Mesenchymal stem cell (in vitro differentiated cells and primary cell): Measurements from ENCODE around the gene BAIAP3.

Experiments
- DNase-seq: peaks from one replicate; pipeline ENCODE4 v3.0.0-alpha.2; 2013
- H2AFZ ChIP-seq: one replicate; pipeline ENCODE4 v1.6.1; 2013; ENCODE audit warnings: low read depth, mild to moderate bottlenecking, control low read depth, inconsistent platforms, low read length, moderate library complexity
- H2AK5ac ChIP-seq: 2 replicates; pipeline ENCODE4 v1.6.1; 2013; ENCODE audit warnings: low read length, moderate library complexity, mild to moderate bottlenecking, inconsistent platforms; ENCODE audit not compliant: severe bottlenecking
- H2BK120ac ChIP-seq: one replicate; pipeline ENCODE4 v1.6.1; 2013; ENCODE audit warnings: low read depth, mild to moderate bottlenecking, inconsistent platforms, low read length, moderate library complexity
- H2BK12ac ChIP-seq, 2 experiments: one replicate each; pipeline ENCODE4 v1.6.1; 2013; ENCODE audit warnings: inconsistent platforms in 2 of 2, low read length in 2 of 2, mild to moderate bottlenecking in 2 of 2, moderate library complexity in 2 of 2, control low read depth in 1 of 2
- H2BK15ac ChIP-seq: one replicate; pipeline ENCODE4 v1.6.1; 2013; ENCODE audit warnings: mild to moderate bottlenecking, low read depth, inconsistent platforms; ENCODE audit not compliant: poor library complexity, severe bottlenecking
- H2BK5ac ChIP-seq: 2 replicates; pipeline ENCODE4 v1.6.1; 2013; ENCODE audit warnings: low read depth, mild to moderate bottlenecking, low read length, control low read depth, inconsistent platforms; ENCODE audit not compliant: poor library complexity, severe bottlenecking
- H3K14ac ChIP-seq, 2 experiments: one replicate each; pipeline ENCODE4 v1.6.1; 2013; ENCODE audit warnings: inconsistent platforms in 2 of 2, low read length in 2 of 2, control low read depth in 1 of 2, mild to moderate bottlenecking in 1 of 2, moderate library complexity in 1 of 2
- H3K18ac ChIP-seq, 2 experiments: one replicate each; pipeline ENCODE4 v1.6.1; 2013; ENCODE audit warnings: inconsistent platforms in 2 of 2, low read length in 2 of 2, control low read depth in 1 of 2, low read depth in 1 of 2, mild to moderate bottlenecking in 1 of 2
- H3K23ac ChIP-seq, 2 experiments: one replicate each; pipeline ENCODE4 v1.6.1; 2013; ENCODE audit warnings: inconsistent platforms in 2 of 2, low read length in 2 of 2, mild to moderate bottlenecking in 2 of 2, moderate library complexity in 2 of 2, control low read depth in 1 of 2
- H3K27ac ChIP-seq: 2 replicates; pipeline ENCODE4 v1.5.1; 2013; ENCODE audit warnings: mild to moderate bottlenecking, moderate library complexity, low read length, control low read depth, inconsistent platforms; ENCODE audit not compliant: poor library complexity, severe bottlenecking
- H3K27me3 ChIP-seq, 2 experiments: 2 replicates each; pipeline versions ENCODE4 v1.6.1 to v1.7.0; 2013; ENCODE audit warnings: low read length in 2 of 2, mild to moderate bottlenecking in 2 of 2, moderate library complexity in 2 of 2, control low read depth in 1 of 2, inconsistent platforms in 1 of 2; ENCODE audit not compliant: control insufficient read depth in 1 of 2, insufficient read depth in 1 of 2
- H3K36me3 ChIP-seq, 2 experiments: 2 replicates each; pipeline versions ENCODE4 v1.6.1 to v1.7.0; 2013; ENCODE audit warnings: low read length in 2 of 2, control low read depth in 1 of 2, inconsistent platforms in 1 of 2, low read depth in 1 of 2, mild to moderate bottlenecking in 1 of 2; ENCODE audit not compliant: insufficient read depth in 2 of 2, control insufficient read depth in 1 of 2
- H3K4ac ChIP-seq, 2 experiments: one replicate each; pipeline ENCODE4 v1.6.1; 2013; ENCODE audit warnings: inconsistent platforms in 2 of 2, low read length in 2 of 2, mild to moderate bottlenecking in 2 of 2, moderate library complexity in 2 of 2, control low read depth in 1 of 2, low read depth in 1 of 2
- H3K4me1 ChIP-seq: 2 replicates; pipeline ENCODE4 v1.6.1; 2013; ENCODE audit warnings: low read depth, low read length, control low read depth; ENCODE audit not compliant: control insufficient read depth, insufficient read depth
- H3K4me2 ChIP-seq: 2 replicates; pipeline ENCODE4 v1.6.1; 2013; ENCODE audit warnings: low read length, mild to moderate bottlenecking, inconsistent platforms; ENCODE audit not compliant: poor library complexity, severe bottlenecking
- H3K4me3 ChIP-seq, 2 experiments: 2 replicates each; pipeline versions ENCODE4 v1.5.1 to v1.7.0; 2013; ENCODE audit warnings: low read length in 2 of 2, mild to moderate bottlenecking in 2 of 2, control low read depth in 1 of 2, low read depth in 1 of 2; ENCODE audit not compliant: insufficient read depth in 1 of 2
- H3K79me1 ChIP-seq: replicated peaks from 2 replicates; pipeline ENCODE4 v1.6.1; 2013; ENCODE audit warnings: mild to moderate bottlenecking, control low read depth, low read length, inconsistent platforms; ENCODE audit not compliant: poor library complexity, severe bottlenecking
- H3K9ac ChIP-seq: 2 replicates; pipeline ENCODE4 v1.7.0; 2013; ENCODE audit warnings: mild to moderate bottlenecking, low read length, moderate library complexity
- H3K9me3 ChIP-seq: 2 replicates; pipeline ENCODE4 v1.7.0; 2013; ENCODE audit warnings: mild to moderate bottlenecking, low read length; ENCODE audit not compliant: control insufficient read depth
- H4K8ac ChIP-seq: one replicate; pipeline ENCODE4 v1.6.1; 2013; ENCODE audit warnings: inconsistent platforms, mild to moderate bottlenecking, low read length, moderate library complexity
- H4K91ac ChIP-seq: one replicate; pipeline ENCODE4 v1.6.1; 2013; ENCODE audit warnings: mild to moderate bottlenecking, low read length, inconsistent platforms
- WGBS: methylation state at CpG from one replicate; pipeline ENCODE4 v1.1.7; 2013; ENCODE audit warnings: mixed read lengths; 5-methylcytosine and 5-hydroxymethylcytosine counted together

BAIAP3 gene

GRCh38 chr16:1379304-1380076 lies 46.0 kb downstream of the BAIAP3 start:
- peak overlapping the region in 1 of 2 experiments; percentile 67 for H3K14ac ChIP-seq
- H4K8ac ChIP-seq: peak overlapping the region; percentile 42
- H3K4me3 ChIP-seq: peak overlapping the region; percentile 66 to 70
- peak overlapping the region; percentile 87 to 89 for H3K18ac ChIP-seq
- H2AK5ac ChIP-seq: no peak overlapping the region
- no peaks in the 10 kb centered on the region for H3K27me3 ChIP-seq
- H3K79me1 ChIP-seq: peaks cover 15% of the 10 kb centered on the region
- peak overlapping the region; percentile 79 for H3K9ac ChIP-seq
- peak overlapping the region; percentile 90 for H2BK120ac ChIP-seq
- H3K23ac ChIP-seq: peak overlapping the region in 1 of 2 experiments; percentile 78
- no peak overlapping the region for H3K27ac ChIP-seq
- H4K91ac ChIP-seq: peak overlapping the region; percentile 85
- peak; percentile 50 for DNase-seq
- peaks cover 37% of the 10 kb centered on the region for H3K4me1 ChIP-seq
- H3K36me3 ChIP-seq: peaks cover 15 to 52% of the 10 kb centered on the region in 2 experiments
- H2BK12ac ChIP-seq: peak overlapping the region in 1 of 2 experiments; percentile 60
- H2BK5ac ChIP-seq: no peak overlapping the region
- no peak overlapping the region for H2AFZ ChIP-seq
- WGBS: 2% methylated on average over 56 of the region's 95 CpGs
- peak overlapping the region; percentile 65 to 67 for H3K4ac ChIP-seq
- H3K9me3 ChIP-seq: no peaks in the 10 kb centered on the region
- H3K4me2 ChIP-seq: peak overlapping the region; percentile 97
- peak overlapping the region; percentile 89 for H2BK15ac ChIP-seq

DNA sequence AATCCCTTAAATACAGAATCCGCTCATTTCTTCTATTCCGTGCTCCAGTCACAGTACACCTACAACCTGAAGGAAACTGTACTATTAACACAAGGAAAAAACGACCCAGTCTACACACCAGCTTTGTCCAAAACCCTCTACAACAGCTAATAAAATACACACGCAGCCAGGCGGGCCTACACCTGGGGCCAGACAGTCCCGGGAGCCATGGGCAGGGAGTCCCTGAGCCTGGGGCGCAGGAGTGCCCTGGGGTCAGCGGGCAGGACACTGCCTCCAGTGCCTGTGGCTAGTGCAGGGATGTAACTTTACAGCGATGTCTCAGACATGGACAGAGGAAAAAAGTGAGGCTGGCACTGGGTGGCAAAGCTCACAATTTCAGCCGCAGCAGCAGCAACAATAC lies 46.8 kb downstream of the BAIAP3 start:
- Histone ChIP-seq H3K36me3 (peaks cover 19 to 52% of the 10 kb centered on the region in 2 experiments), H2AK5ac (no peak overlapping the region), H3K4me1 (peaks cover 30% of the 10 kb centered on the region), H3K4me2 (no peak overlapping the region), H2AFZ (no peak overlapping the region), H2BK5ac (no peak overlapping the region), H2BK15ac (no peak overlapping the region), H3K4ac (no peak overlapping the region), H3K27ac (no peak overlapping the region), H3K9ac (no peak overlapping the region), H2BK12ac (no peak overlapping the region), H3K23ac (no peak overlapping the region), H4K8ac (no peak overlapping the region), H3K9me3 (no peaks in the 10 kb centered on the region), H3K4me3 (no peak overlapping the region), H3K79me1 (peaks cover 15% of the 10 kb centered on the region), H3K18ac (no peak overlapping the region), H4K91ac (no peak overlapping the region), H3K27me3 (no peaks in the 10 kb centered on the region), H2BK120ac (no peak overlapping the region), H3K14ac (no peak overlapping the region)
- DNase-seq: no peak
- WGBS: 71% methylated on average over 9 of the region's 10 CpGs

GRCh38 chr16:1381612-1382406 lies 48.4 kb downstream of the BAIAP3 start:
- H2BK12ac ChIP-seq: no peak overlapping the region
- H2AFZ ChIP-seq: no peak overlapping the region
- no peak overlapping the region for H3K18ac ChIP-seq
- H3K4me3 ChIP-seq: no peak overlapping the region
- no peak overlapping the region for H2AK5ac ChIP-seq
- H3K36me3 ChIP-seq: peaks cover 19 to 44% of the 10 kb centered on the region in 2 experiments
- no peak overlapping the region for H3K4ac ChIP-seq
- no peak overlapping the region for H2BK15ac ChIP-seq
- no peak overlapping the region for H2BK120ac ChIP-seq
- H3K14ac ChIP-seq: no peak overlapping the region
- peaks cover 11% of the 10 kb centered on the region for H3K79me1 ChIP-seq
- H3K27me3 ChIP-seq: no peaks in the 10 kb centered on the region
- no peak overlapping the region for H3K4me2 ChIP-seq
- H3K9ac ChIP-seq: no peak overlapping the region
- no peak overlapping the region for H4K91ac ChIP-seq
- 94% methylated on average over 9 of the region's 9 CpGs for WGBS
- no peak overlapping the region for H3K27ac ChIP-seq
- H3K23ac ChIP-seq: no peak overlapping the region
- H4K8ac ChIP-seq: no peak overlapping the region
- H2BK5ac ChIP-seq: no peak overlapping the region
- no peak for DNase-seq
- no peaks in the 10 kb centered on the region for H3K9me3 ChIP-seq
- H3K4me1 ChIP-seq: peaks cover 26% of the 10 kb centered on the region

DNA sequence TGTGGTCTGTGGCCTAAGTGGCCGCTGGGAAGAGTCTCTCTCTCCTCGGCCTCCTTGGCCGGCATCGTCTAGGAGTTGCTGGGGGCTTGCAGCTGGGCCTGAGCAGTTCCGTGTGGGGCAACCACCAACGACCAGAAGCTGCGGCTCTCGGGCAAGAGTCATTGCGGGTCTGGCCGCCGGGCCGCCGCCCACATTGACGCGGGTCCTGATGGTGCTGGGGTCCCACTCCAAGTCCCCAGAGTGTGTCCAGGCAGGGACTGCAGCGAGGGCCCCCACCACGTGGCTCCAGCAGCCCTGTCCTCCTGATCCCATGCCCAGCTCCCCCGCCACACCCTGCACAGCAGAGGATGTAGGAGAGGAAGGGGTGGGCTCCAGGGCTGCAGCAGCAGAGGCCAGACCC lies 50.1 kb downstream of the BAIAP3 start:
- no peak overlapping the region for H2AK5ac ChIP-seq
- 97% methylated on average over 16 of the region's 18 CpGs for WGBS

More for the DNA sequence above, 50.1 kb downstream of the BAIAP3 start:
- no peak overlapping the region for H2BK5ac ChIP-seq
- H2BK12ac ChIP-seq: no peak overlapping the region
- no peak overlapping the region for H3K9ac ChIP-seq
- H3K9me3 ChIP-seq: no peaks in the 10 kb centered on the region
- H4K91ac ChIP-seq: no peak overlapping the region
- peaks cover 12% of the 10 kb centered on the region for H3K4me1 ChIP-seq
- H2AFZ ChIP-seq: no peak overlapping the region
- H3K4ac ChIP-seq: no peak overlapping the region
- no peak overlapping the region for H3K23ac ChIP-seq
- no peaks in the 10 kb centered on the region for H3K27me3 ChIP-seq
- no peak overlapping the region for H2BK15ac ChIP-seq
- H4K8ac ChIP-seq: no peak overlapping the region
- H2BK120ac ChIP-seq: no peak overlapping the region
- H3K4me2 ChIP-seq: no peak overlapping the region
- peaks cover 7% of the 10 kb centered on the region for H3K79me1 ChIP-seq
- peaks cover 19 to 51% of the 10 kb centered on the region in 2 experiments for H3K36me3 ChIP-seq
- no peak for DNase-seq
- H3K18ac ChIP-seq: no peak overlapping the region
- no peak overlapping the region for H3K14ac ChIP-seq
- H3K27ac ChIP-seq: no peak overlapping the region
- no peak overlapping the region for H3K4me3 ChIP-seq
